CD14-positive monocyte (primary cell): ENCODE data around the gene KIF20B. TPM values are rescaled to one million over a fixed set of nuclear protein-coding genes. Genes with fewer than 3 reads are reported as not detected.

Source experiments
- DNase-seq, 3 donors: peaks; one replicate each; pipeline ENCODE4 v3.0.0-alpha.2; 2011 to 2022
- H2AFZ ChIP-seq: 2 replicates; pipeline ENCODE4 v1.6.0; 2012; ENCODE audit warnings: mild to moderate bottlenecking, low read depth, low read length, inconsistent platforms; ENCODE audit not compliant: insufficient read depth, poor library complexity, severe bottlenecking
- H3K27ac ChIP-seq, 2 donors: 1 replicate in 1 of 2; 2 replicates in 1 of 2; pipeline ENCODE4 v1.5.1; 2012 to 2013; ENCODE audit warnings: low read length in 2 of 2, control low read depth in 1 of 2, inconsistent platforms in 1 of 2, low read depth in 1 of 2, mild to moderate bottlenecking in 1 of 2
- H3K27me3 ChIP-seq, 2 donors: one replicate each; pipeline versions ENCODE4 v1.6.0 to v1.6.1; 2011 to 2013; ENCODE audit warnings: low read length in 2 of 2; ENCODE audit not compliant: control insufficient read depth in 2 of 2, insufficient read depth in 2 of 2
- H3K36me3 ChIP-seq, 2 donors: replicated peaks in 1 of 2; 1 replicate in 1 of 2; 2 replicates in 1 of 2; pipeline versions ENCODE4 v1.5.1 to v1.6.1; 2012 to 2013; ENCODE audit warnings: low read length in 2 of 2, control low read depth in 1 of 2, inconsistent platforms in 1 of 2, mild to moderate bottlenecking in 1 of 2; ENCODE audit not compliant: insufficient read depth in 2 of 2, control insufficient read depth in 1 of 2
- H3K4me1 ChIP-seq, 2 donors: 1 replicate in 1 of 2; 2 replicates in 1 of 2; pipeline versions ENCODE4 v1.5.1 to v1.6.1; 2012 to 2013; ENCODE audit warnings: low read length in 2 of 2, control low read depth in 1 of 2, inconsistent platforms in 1 of 2, mild to moderate bottlenecking in 1 of 2, moderate library complexity in 1 of 2; ENCODE audit not compliant: insufficient read depth in 2 of 2, control insufficient read depth in 1 of 2
- H3K4me2 ChIP-seq: replicated peaks from 2 replicates; pipeline ENCODE3; 2012; ENCODE audit warnings: low read length, moderate library complexity, mild to moderate bottlenecking; ENCODE audit not compliant: poor library complexity, severe bottlenecking; ENCODE audit errors: extremely low read depth
- H3K4me3 ChIP-seq, 3 experiments: fragments of 200-600 bp in 1 of 3; sonication (generic) in 1 of 3; replicated peaks in 1 of 3; 1 replicate in 2 of 3; 2 replicates in 1 of 3; pipeline ENCODE4 v1.5.1; 2011 to 2013; ENCODE audit warnings: low read length in 3 of 3, mild to moderate bottlenecking in 3 of 3, control low read depth in 2 of 3, low read depth in 2 of 3, inconsistent platforms in 1 of 3, moderate library complexity in 1 of 3
- H3K79me2 ChIP-seq: 2 replicates; pipeline ENCODE4 v1.6.0; 2012; ENCODE audit warnings: mild to moderate bottlenecking, control low read depth, inconsistent platforms, low read length, moderate library complexity; ENCODE audit not compliant: insufficient read depth
- H3K9ac ChIP-seq: 2 replicates; pipeline ENCODE4 v1.6.0; 2017; ENCODE audit warnings: low read length, mild to moderate bottlenecking; ENCODE audit not compliant: insufficient read depth, poor library complexity, severe bottlenecking
- H3K9me3 ChIP-seq, 2 donors: replicated peaks in 1 of 2; 1 replicate in 1 of 2; 2 replicates in 1 of 2; pipeline versions ENCODE4 v1.5.1 to v1.6.1; 2012 to 2013; ENCODE audit warnings: low read length in 2 of 2, control low read depth in 1 of 2; ENCODE audit not compliant: control insufficient read depth in 1 of 2, insufficient read depth in 1 of 2
- H4K20me1 ChIP-seq: 2 replicates; pipeline ENCODE4 v1.6.0; 2012; ENCODE audit warnings: mild to moderate bottlenecking, low read length, control low read depth, moderate library complexity; ENCODE audit not compliant: insufficient read depth
- H3K27ac Mint-ChIP-seq, 7 donors: one replicate each; pipeline ENCODE4 v1.8.0; 2020; ENCODE audit warnings: mild to moderate bottlenecking in 7 of 7, mixed read lengths in 7 of 7, moderate library complexity in 6 of 7, inconsistent platforms in 2 of 7
- H3K27me3 Mint-ChIP-seq, 3 donors: one replicate each; pipeline ENCODE4 v1.8.0; 2021 to 2022; ENCODE audit warnings: low read depth in 3 of 3, mild to moderate bottlenecking in 3 of 3, mixed read lengths in 3 of 3, moderate library complexity in 3 of 3, inconsistent platforms in 1 of 3
- H3K36me3 Mint-ChIP-seq, 2 donors: one replicate each; pipeline ENCODE4 v1.8.0; 2020; ENCODE audit warnings: mixed read lengths in 2 of 2, inconsistent platforms in 1 of 2, mild to moderate bottlenecking in 1 of 2
- H3K4me1 Mint-ChIP-seq: one replicate; pipeline ENCODE4 v1.8.0; 2020; ENCODE audit warnings: mild to moderate bottlenecking, mixed read lengths
- H3K4me3 Mint-ChIP-seq, 2 donors: one replicate each; pipeline ENCODE4 v1.8.0; 2020; ENCODE audit warnings: mild to moderate bottlenecking in 2 of 2, mixed read lengths in 2 of 2, moderate library complexity in 1 of 2
- H3K9me3 Mint-ChIP-seq, 7 donors: one replicate each; pipeline ENCODE4 v1.8.0; 2020 to 2022; ENCODE audit warnings: mixed read lengths in 7 of 7, mild to moderate bottlenecking in 6 of 7, moderate library complexity in 6 of 7, inconsistent platforms in 2 of 7
- CTCF ChIP-seq: fragments of 200-600 bp; IDR thresholded peaks from one replicate; pipeline ENCODE4 v1.8.0; 2022; ENCODE audit warnings: antibody characterized with exemption, mild to moderate bottlenecking
- WGBS: methylation state at CpG from one replicate; pipeline ENCODE4 v1.1.5; 2013; ENCODE audit warnings: missing lambda C conversion rate; ENCODE audit not compliant: insufficient coverage; 5-methylcytosine and 5-hydroxymethylcytosine counted together
- intact Hi-C, 2 donors: fragments of 100-400 bp; cut with micrococcal nuclease; formaldehyde crosslinking; loops; one replicate each; pipeline versions ENCODE4 v1.15.0 to v1.15.1; 2023
- polyA plus RNA-seq, 3 donors: library from polyadenylated mRNA; depleted of rRNA in 1 of 3; unstranded in 2 of 3; stranded (reverse) in 1 of 3; fragments of 300-500 nt in 2 of 3; fragments of >200 nt in 1 of 3; fragmentation: Illumina TruSeq in 2 of 3; gene quantifications; 1 replicate in 2 of 3; 2 replicates in 1 of 3; pipeline ENCODE4 v1.2.3, GENCODE V29; 2012 to 2021

The KIF20B gene
- polyA plus RNA-seq, 3 donors, result 0.44 to 3.9 (median 1.5) TPM

- 94% methylated on average over 3 of the region's 4 CpGs for WGBS
- H3K27me3 Mint-ChIP-seq, result peaks cover 0 to 2% (median 0%) of the 10 kb centered on the region in 3 donors
Measured at GRCh38 chr10:89692416-89692815, 9.0 kb upstream of the KIF20B start.

GRCh38 chr10:89693176-89693575 is 8.2 kb upstream of the KIF20B start:
- H4K20me1 ChIP-seq, result no peaks in the 10 kb centered on the region
- Mint-ChIP-seq H3K36me3 (no peaks in the 10 kb centered on the region), H3K4me1 (peaks cover 4% of the 10 kb centered on the region), H3K27ac (no peak overlapping the region), H3K9me3 (no peaks in the 10 kb centered on the region), H3K4me3 (no peak overlapping the region), H3K27me3 (peaks cover 0 to 2% (median 0%) of the 10 kb centered on the region in 3 donors)
- no peaks in the 10 kb centered on the region for H3K4me1 ChIP-seq
- H3K4me2 ChIP-seq, result no peak overlapping the region
- no peak overlapping the region for H2AFZ ChIP-seq
- intact Hi-C loops, result no loop called here
- DNase-seq, result no peak
- no peaks in the 10 kb centered on the region for H3K79me2 ChIP-seq
- H3K9me3 ChIP-seq, result no peaks in the 10 kb centered on the region
- H3K27ac ChIP-seq, result no peak overlapping the region
- WGBS, result 98% methylated on average over 4 of the region's 5 CpGs
- no peaks in the 10 kb centered on the region for H3K27me3 ChIP-seq
- no peaks in the 10 kb centered on the region for H3K36me3 ChIP-seq
- H3K4me3 ChIP-seq, result no peak overlapping the region
- TF ChIP-seq CTCF, result no peak
- no peak overlapping the region for H3K9ac ChIP-seq

More at GRCh38 chr10:89692416-89692815, 9.0 kb upstream of the KIF20B start:
- Mint-ChIP-seq H3K4me3 (no peak overlapping the region), H3K4me1 (peaks cover 7% of the 10 kb centered on the region), H3K27ac (no peak overlapping the region), H3K9me3 (no peaks in the 10 kb centered on the region), H3K36me3 (no peaks in the 10 kb centered on the region)
- Histone ChIP-seq H3K27ac (no peak overlapping the region), H3K4me2 (no peak overlapping the region), H3K27me3 (no peaks in the 10 kb centered on the region), H3K79me2 (no peaks in the 10 kb centered on the region), H3K4me3 (no peak overlapping the region), H3K9me3 (no peaks in the 10 kb centered on the region), H4K20me1 (no peaks in the 10 kb centered on the region), H3K9ac (no peak overlapping the region), H3K36me3 (no peaks in the 10 kb centered on the region), H2AFZ (no peak overlapping the region), H3K4me1 (no peaks in the 10 kb centered on the region)
- DNase-seq, result no peak
- TF ChIP-seq CTCF, result no peak
- intact Hi-C loops, result no loop called here
